K562 (cell line): ENCODE data around the gene BMI1. TPM values are rescaled to one million over a fixed set of nuclear protein-coding genes. Genes with fewer than 3 reads are reported as not detected.
A peak's percentile ranks its signal among the peaks of the same experiment; 100 is the strongest.

ENCODE experiments used
- ARHGAP35 ChIP-seq: fragments of 450-650 bp; IDR thresholded peaks from 2 replicates; pipeline ENCODE4 v1.6.1; 2018; ENCODE audit not compliant: partially characterized antibody
- CXXC5 ChIP-seq: fragments of 250-450 bp; sonication (Bioruptor Pico); IDR thresholded peaks from 2 replicates; pipeline ENCODE4 v1.8.0; 2022; ENCODE audit warnings: inconsistent platforms, mild to moderate bottlenecking, moderate library complexity
- DDX20 ChIP-seq: fragments of 450-650 bp; IDR thresholded peaks from 2 replicates; pipeline ENCODE4 v1.6.1; 2016; ENCODE audit warnings: missing genetic modification characterization, low read depth, mild to moderate bottlenecking, missing compliant biosample characterization, moderate library complexity
- E2F3 ChIP-seq: fragments of 250-450 bp; sonication (Bioruptor Pico); IDR thresholded peaks from 2 replicates; pipeline ENCODE4 v1.4.0; 2020; ENCODE audit warnings: mild to moderate bottlenecking
- HEY1 ChIP-seq: fragments of 250-450 bp; sonication (Bioruptor Pico); IDR thresholded peaks from 2 replicates; pipeline ENCODE4 v1.5.0; 2020; ENCODE audit warnings: mild to moderate bottlenecking, moderate library complexity, borderline replicate concordance
- HMGN3 ChIP-seq: IDR thresholded peaks from 2 replicates; pipeline ENCODE4 v1.6.1; 2011; ENCODE audit warnings: borderline replicate concordance, low read depth, mild to moderate bottlenecking, mixed read lengths, low read length; ENCODE audit not compliant: insufficient read length; ENCODE audit errors: extremely low read depth
- MAFF ChIP-seq: IDR thresholded peaks from 2 replicates; pipeline ENCODE4 v1.6.1; 2012; ENCODE audit warnings: low read length, improper control_type of control experiment
- NFATC3 ChIP-seq: fragments of 450-650 bp; IDR thresholded peaks from 2 replicates; pipeline ENCODE4 v1.6.1; 2017; ENCODE audit warnings: mild to moderate bottlenecking
- NFE2L1 ChIP-seq: fragments of 450-650 bp; IDR thresholded peaks from 2 replicates; pipeline ENCODE4 v1.6.1; 2016; ENCODE audit warnings: missing genetic modification characterization, low read depth, mild to moderate bottlenecking, missing compliant biosample characterization, moderate library complexity, borderline replicate concordance
- NFRKB ChIP-seq: fragments of 450-650 bp; IDR thresholded peaks from 2 replicates; pipeline ENCODE4 v1.6.1; 2016; ENCODE audit warnings: low read depth
- NUFIP1 ChIP-seq: fragments of 450-650 bp; IDR thresholded peaks from 2 replicates; pipeline ENCODE4 v1.6.1; 2018; ENCODE audit not compliant: partially characterized antibody
- RBFOX2 ChIP-seq: fragments of 200-400 bp; formaldehyde crosslinking; IDR thresholded peaks from 2 replicates; pipeline ENCODE4 v1.6.1; 2017; ENCODE audit warnings: low read depth, mild to moderate bottlenecking, low read length, moderate library complexity
- RBM22 ChIP-seq: fragments of 200-400 bp; formaldehyde crosslinking; IDR thresholded peaks from 2 replicates; pipeline ENCODE4 v1.6.1; 2018; ENCODE audit warnings: low read length, low read depth; ENCODE audit not compliant: poor library complexity, severe bottlenecking
- SMARCE1 ChIP-seq: fragments of 450-650 bp; IDR thresholded peaks from 2 replicates; pipeline ENCODE4 v1.7.1; 2016; ENCODE audit warnings: mild to moderate bottlenecking
- SNIP1 ChIP-seq: fragments of 450-650 bp; IDR thresholded peaks from 2 replicates; pipeline ENCODE4 v1.7.1; 2017; ENCODE audit warnings: low read depth, mild to moderate bottlenecking
- SREBF1 ChIP-seq: fragments of 150-350 bp; IDR thresholded peaks from 2 replicates; pipeline ENCODE4 v1.6.1; 2014; ENCODE audit warnings: antibody characterized with exemption, low read depth, low read length, borderline replicate concordance
- SRF ChIP-seq, 2 experiments: fragments of 250-450, 450-650 bp in 1 of 2; sonication (Bioruptor Pico) in 1 of 2; sonication (generic) in 1 of 2; formaldehyde crosslinking; IDR thresholded peaks; 2 replicates each; pipeline versions ENCODE4 v1.5.0 to v1.5.1; 2020 to 2022; ENCODE audit warnings: mild to moderate bottlenecking in 1 of 2, missing genetic modification reagents in 1 of 2
- STAT5A ChIP-seq: IDR thresholded peaks from 2 replicates; pipeline ENCODE4 v1.6.1; 2012; ENCODE audit warnings: low read length, inconsistent platforms, borderline replicate concordance
- ZC3H4 ChIP-seq: sonication (generic); formaldehyde crosslinking; IDR thresholded peaks from 2 replicates; pipeline ENCODE4 v1.9.0; 2021; ENCODE audit warnings: missing genetic modification reagents, borderline replicate concordance
- ZFP36 ChIP-seq: fragments of 150-350 bp; IDR thresholded peaks from 2 replicates; pipeline ENCODE4 v1.6.1; 2018; ENCODE audit warnings: low read length, low read depth; ENCODE audit not compliant: partially characterized antibody
- ZNF124 ChIP-seq: sonication (generic); formaldehyde crosslinking; IDR thresholded peaks from 2 replicates; pipeline ENCODE4 v1.8.1; 2022; ENCODE audit warnings: missing genetic modification reagents
- ZNF561 ChIP-seq: fragments of 450-650 bp; formaldehyde crosslinking; conservative IDR thresholded peaks from 2 replicates; pipeline ENCODE4 v1.4.0; 2020; ENCODE audit warnings: mild to moderate bottlenecking, moderate library complexity
- polyA plus RNA-seq, 8 experiments: library from polyadenylated mRNA; depleted of rRNA in 4 of 8; stranded (reverse) in 5 of 8; unstranded in 3 of 8; fragments of >200 nt; fragmentation: Nextera tagmentation in 2 of 8; fragmentation: Illumina TruSeq in 1 of 8; extraction: Ambion mirVana in 2 of 8; extraction: Trizol in 1 of 8; gene quantifications; 2 replicates each; pipeline versions ENCODE4 v1.2.1 to v1.2.3, GENCODE V29; 2011 to 2014; ENCODE audit warnings: inconsistent platforms in 1 of 8, missing spikeins in 1 of 8
- total RNA-seq, 7 experiments: library from RNA; depleted of rRNA in 6 of 7; stranded (reverse); fragments of >200 nt in 6 of 7; fragmentation: Illumina TruSeq in 2 of 7; extraction: Trizol in 2 of 7; gene quantifications; 2 replicates each; pipeline versions ENCODE4 v1.2.1 to v1.2.3, GENCODE V29; 2011 to 2021; ENCODE audit warnings: low replicate concordance in 1 of 7
- TF ChIP-seq, protein P1 (sequence below), 3 experiments: IDR thresholded peaks in 2 of 3; conservative IDR thresholded peaks in 1 of 3; 2 replicates each; pipeline ENCODE4 v1.5.1; 2011 to 2012; ENCODE audit warnings: low read length in 3 of 3, mild to moderate bottlenecking in 3 of 3, control low read depth in 2 of 3, improper control_type of control experiment in 1 of 3, inconsistent platforms in 1 of 3, low read depth in 1 of 3, mixed read lengths in 1 of 3, moderate library complexity in 1 of 3; ENCODE audit not compliant: insufficient read depth in 2 of 3
- TF ChIP-seq, protein P2 (sequence below): fragments of 250-450 bp; sonication (Bioruptor Pico); IDR thresholded peaks from 2 replicates; pipeline ENCODE4 v1.5.0; 2021
- TF ChIP-seq, protein P3 (sequence below): IDR thresholded peaks from 3 replicates; pipeline ENCODE4 v1.6.1; 2011; ENCODE audit warnings: borderline replicate concordance, mild to moderate bottlenecking; ENCODE audit not compliant: insufficient read length, insufficient read depth

The BMI1 gene
- total and polyA plus RNA-seq, 9 of the 15 experiments (the other 6 are each of a cell fraction or from before 2014, with no cell fraction given) = 21.4 to 103 (median 70.8) TPM

DNA sequence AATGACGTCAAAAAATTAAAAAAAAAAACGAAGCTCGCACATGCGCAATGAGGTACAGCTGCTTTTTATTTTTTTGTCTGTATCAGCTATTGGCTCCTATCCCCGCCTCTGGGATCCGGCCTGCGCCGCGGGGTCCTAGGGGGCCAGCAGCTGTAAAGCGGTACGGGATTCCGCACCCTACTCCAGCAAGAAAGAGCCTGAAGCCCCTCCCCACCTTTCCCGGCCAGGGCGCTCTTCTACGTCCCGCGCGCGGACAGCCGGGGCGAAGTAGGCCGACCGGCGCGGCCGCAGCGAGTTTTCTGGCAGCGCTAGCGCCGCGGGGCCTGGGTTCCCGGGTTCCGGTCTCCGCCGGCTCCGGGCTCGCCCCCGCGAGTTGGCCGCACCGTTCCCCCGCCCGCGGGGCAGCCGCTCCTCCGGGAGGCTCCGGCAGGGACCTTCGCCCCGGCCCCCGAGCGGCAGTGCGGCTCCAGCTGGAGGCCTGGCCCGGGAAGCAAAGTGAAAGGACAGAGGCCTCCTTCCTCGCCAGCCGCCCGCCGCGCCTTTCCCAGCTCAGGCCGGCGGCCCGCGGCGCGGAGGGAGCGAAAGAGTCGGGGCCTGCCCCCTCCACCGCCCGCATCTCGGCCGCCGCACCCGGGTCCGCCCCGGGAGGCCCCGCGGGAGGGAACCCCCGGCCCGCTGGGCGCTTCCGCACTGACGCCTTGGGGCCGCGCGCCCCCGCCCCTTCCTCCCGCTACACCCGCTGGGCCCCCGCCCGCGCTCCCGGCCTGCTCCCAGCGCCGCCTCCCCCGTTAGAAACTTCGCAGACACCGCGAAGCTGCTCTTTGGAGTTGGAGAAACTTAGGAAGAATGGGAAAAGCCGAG is 19.7 kb downstream of the BMI1 start (continued):
- TF ChIP-seq ARHGAP35 (no peak), MAFF (no peak; the same call in 1 of the 2 replicates), SREBF1 (no peak), ZNF124 (CRISPR knock-in tag) (no peak), SMARCE1 (no peak), DDX20 (tag) (no peak), SNIP1 (no peak), RBM22 (peak; percentile 36), RBFOX2 (peak; percentile 92), CXXC5 (peak; percentile 69), NFRKB (no peak), ZNF561 (CRISPR knock-in tag) (no peak), NFATC3 (no peak), SRF (CRISPR knock-in tag; IDR thresholded peaks at IDR 0.05) (no peak), NFE2L1 (no peak), NUFIP1 (no peak), ZC3H4 (CRISPR knock-in tag) (no peak), HEY1 (CRISPR knock-in tag) (0 out of 2 replicates have a peak, but pooled peaks have one; percentile 17), HMGN3 (no peak), ZFP36 (no peak), STAT5A (no peak), E2F3 (CRISPR knock-in tag) (no peak)
- TF ChIP-seq, protein P1, sequence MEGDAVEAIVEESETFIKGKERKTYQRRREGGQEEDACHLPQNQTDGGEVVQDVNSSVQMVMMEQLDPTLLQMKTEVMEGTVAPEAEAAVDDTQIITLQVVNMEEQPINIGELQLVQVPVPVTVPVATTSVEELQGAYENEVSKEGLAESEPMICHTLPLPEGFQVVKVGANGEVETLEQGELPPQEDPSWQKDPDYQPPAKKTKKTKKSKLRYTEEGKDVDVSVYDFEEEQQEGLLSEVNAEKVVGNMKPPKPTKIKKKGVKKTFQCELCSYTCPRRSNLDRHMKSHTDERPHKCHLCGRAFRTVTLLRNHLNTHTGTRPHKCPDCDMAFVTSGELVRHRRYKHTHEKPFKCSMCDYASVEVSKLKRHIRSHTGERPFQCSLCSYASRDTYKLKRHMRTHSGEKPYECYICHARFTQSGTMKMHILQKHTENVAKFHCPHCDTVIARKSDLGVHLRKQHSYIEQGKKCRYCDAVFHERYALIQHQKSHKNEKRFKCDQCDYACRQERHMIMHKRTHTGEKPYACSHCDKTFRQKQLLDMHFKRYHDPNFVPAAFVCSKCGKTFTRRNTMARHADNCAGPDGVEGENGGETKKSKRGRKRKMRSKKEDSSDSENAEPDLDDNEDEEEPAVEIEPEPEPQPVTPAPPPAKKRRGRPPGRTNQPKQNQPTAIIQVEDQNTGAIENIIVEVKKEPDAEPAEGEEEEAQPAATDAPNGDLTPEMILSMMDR (IDR thresholded peaks at IDR 0.05 in 2 of 3, conservative IDR thresholded peaks at IDR 0.05 in 1 of 3; ENCODE audit: insufficient read depth in 2 of 3, low read depth in 1 of 3, low read length in 3 of 3) = no peak
- TF ChIP-seq, protein P2, sequence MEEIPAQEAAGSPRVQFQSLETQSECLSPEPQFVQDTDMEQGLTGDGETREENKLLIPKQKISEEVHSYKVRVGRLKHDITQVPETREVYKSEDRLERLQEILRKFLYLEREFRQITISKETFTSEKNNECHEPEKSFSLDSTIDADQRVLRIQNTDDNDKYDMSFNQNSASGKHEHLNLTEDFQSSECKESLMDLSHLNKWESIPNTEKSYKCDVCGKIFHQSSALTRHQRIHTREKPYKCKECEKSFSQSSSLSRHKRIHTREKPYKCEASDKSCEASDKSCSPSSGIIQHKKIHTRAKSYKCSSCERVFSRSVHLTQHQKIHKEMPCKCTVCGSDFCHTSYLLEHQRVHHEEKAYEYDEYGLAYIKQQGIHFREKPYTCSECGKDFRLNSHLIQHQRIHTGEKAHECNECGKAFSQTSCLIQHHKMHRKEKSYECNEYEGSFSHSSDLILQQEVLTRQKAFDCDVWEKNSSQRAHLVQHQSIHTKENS (CRISPR knock-in tag) = 0 out of 2 replicates have a peak, but pooled peaks have one; percentile 30
- TF ChIP-seq, protein P3, sequence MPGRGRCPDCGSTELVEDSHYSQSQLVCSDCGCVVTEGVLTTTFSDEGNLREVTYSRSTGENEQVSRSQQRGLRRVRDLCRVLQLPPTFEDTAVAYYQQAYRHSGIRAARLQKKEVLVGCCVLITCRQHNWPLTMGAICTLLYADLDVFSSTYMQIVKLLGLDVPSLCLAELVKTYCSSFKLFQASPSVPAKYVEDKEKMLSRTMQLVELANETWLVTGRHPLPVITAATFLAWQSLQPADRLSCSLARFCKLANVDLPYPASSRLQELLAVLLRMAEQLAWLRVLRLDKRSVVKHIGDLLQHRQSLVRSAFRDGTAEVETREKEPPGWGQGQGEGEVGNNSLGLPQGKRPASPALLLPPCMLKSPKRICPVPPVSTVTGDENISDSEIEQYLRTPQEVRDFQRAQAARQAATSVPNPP = no peak
